Fibroblast of the aortic adventitia (primary cell): ENCODE results near the gene VWA2. TPM values are rescaled to one million over a fixed set of nuclear protein-coding genes. Genes with fewer than 3 reads are reported as not detected.

ENCODE experiments used
- DNase-seq: peaks from one replicate; pipeline ENCODE4 v3.0.0-alpha.2; 2010; ENCODE audit warnings: low read depth
- H3K4me3 ChIP-seq: 2 replicates; pipeline ENCODE4 v1.5.1; 2011; ENCODE audit warnings: low read depth, mild to moderate bottlenecking, control low read depth, low read length, moderate library complexity
- total RNA-seq: library from RNA; depleted of rRNA; stranded (reverse); fragments of >200 nt; gene quantifications from 2 replicates; pipeline ENCODE4 v1.2.3, GENCODE V29; 2012; ENCODE audit warnings: low replicate concordance
- TF ChIP-seq, protein P1 (sequence below): IDR thresholded peaks from 2 replicates; pipeline ENCODE4 v1.5.1; 2011; ENCODE audit warnings: mild to moderate bottlenecking, low read length, control low read depth, inconsistent platforms; ENCODE audit not compliant: insufficient read depth

VWA2 gene
- total RNA-seq, 1 donor = 0.09 TPM

- no peak for DNase-seq
- no peak overlapping the region for H3K4me3 ChIP-seq
- TF ChIP-seq, protein P1, sequence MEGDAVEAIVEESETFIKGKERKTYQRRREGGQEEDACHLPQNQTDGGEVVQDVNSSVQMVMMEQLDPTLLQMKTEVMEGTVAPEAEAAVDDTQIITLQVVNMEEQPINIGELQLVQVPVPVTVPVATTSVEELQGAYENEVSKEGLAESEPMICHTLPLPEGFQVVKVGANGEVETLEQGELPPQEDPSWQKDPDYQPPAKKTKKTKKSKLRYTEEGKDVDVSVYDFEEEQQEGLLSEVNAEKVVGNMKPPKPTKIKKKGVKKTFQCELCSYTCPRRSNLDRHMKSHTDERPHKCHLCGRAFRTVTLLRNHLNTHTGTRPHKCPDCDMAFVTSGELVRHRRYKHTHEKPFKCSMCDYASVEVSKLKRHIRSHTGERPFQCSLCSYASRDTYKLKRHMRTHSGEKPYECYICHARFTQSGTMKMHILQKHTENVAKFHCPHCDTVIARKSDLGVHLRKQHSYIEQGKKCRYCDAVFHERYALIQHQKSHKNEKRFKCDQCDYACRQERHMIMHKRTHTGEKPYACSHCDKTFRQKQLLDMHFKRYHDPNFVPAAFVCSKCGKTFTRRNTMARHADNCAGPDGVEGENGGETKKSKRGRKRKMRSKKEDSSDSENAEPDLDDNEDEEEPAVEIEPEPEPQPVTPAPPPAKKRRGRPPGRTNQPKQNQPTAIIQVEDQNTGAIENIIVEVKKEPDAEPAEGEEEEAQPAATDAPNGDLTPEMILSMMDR = no peak
Observed at GRCh38 chr10:114334301-114334700, 95.2 kb downstream of the VWA2 start.

DNA sequence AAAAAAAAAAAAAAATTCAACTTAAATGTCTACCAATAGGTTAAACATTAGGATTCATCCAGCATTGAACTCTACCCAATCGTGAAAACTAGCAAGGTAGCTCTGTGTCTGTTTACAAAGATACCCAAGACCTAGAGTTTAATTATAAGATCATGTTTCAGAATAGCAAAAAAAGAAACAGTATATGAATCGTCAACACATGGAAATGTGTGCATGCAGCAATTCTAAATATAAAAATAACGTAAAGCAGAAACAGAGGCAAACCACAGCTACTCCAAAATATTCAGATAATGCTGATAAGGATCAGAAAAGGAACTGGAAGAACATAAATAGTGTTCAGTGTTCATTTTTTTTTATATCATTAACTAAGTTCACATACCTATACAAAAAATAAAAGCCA, 96.6 kb downstream of the VWA2 start:
- H3K4me3 ChIP-seq = no peak overlapping the region
- TF ChIP-seq, protein P1 = no peak
- no peak for DNase-seq

- TF ChIP-seq, protein P1 = no peak
- no peak for DNase-seq
- H3K4me3 ChIP-seq = no peak overlapping the region
Observed at GRCh38 chr10:114336823-114337509, 97.9 kb downstream of the VWA2 start.

DNA sequence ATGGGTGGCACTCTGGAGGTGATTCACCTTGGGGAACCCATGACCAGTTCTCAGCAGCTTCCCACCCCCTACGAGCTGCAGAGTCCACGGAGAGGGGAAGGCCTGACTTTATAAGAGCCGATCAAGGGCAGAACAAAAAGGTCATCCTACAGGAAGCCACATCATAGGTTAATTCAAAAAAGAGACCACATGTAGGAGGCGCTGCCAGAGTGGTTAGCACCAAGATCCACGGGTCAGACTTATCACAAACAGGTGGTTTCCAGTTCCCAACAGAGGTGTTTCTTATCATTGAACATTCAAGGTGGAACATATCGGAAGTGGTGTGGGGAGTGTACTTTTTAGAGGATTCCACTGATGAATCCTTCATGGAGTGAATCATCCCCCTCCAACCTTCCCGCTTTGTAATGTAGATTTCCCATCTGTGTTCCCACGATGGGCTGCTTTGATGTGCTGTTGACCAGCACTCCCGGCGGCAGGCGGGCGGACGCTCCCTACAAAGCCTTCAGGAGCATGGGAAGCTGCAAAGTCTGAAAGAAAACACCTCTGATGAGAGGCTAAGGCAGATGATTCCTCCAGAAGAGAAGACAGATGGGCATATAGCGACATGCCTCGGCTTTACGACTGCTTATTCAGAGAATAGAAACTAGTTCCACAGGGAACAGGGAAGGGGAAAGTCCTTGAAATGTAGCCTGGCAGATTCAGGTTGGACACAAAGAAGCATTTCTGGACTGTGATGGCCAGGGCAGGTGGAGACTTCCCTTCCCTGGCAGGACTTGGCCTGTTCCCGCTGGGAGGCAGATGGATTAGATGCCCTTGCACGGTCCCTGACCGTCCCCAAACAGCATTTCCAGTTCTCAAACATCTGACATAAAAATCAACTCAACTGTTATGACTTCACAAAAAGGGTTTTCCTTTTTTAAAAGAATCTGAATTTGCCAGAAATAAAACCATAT, 98.7 kb downstream of the VWA2 start:
- no peak overlapping the region for H3K4me3 ChIP-seq
- TF ChIP-seq, protein P1 = no peak
- DNase-seq = no peak

GRCh38 chr10:114340816-114341215, 101.8 kb downstream of the VWA2 start:
- H3K4me3 ChIP-seq = no peak overlapping the region
- TF ChIP-seq, protein P1 = no peak
- no peak for DNase-seq

Other genes starting within 250 kb of the VWA2 start
- gene ADRB1, start 195.4 kb upstream of the VWA2 start, total RNA-seq = not detected in 2 replicates
- 14.6 and 28.9 TPM in 2 replicates for gene CCDC186, start 65.1 kb upstream of the VWA2 start, total RNA-seq
- gene TDRD1, start 59.9 kb upstream of the VWA2 start, total RNA-seq = 0.25 and 0.45 TPM in 2 replicates
- gene AFAP1L2, start 165.2 kb downstream of the VWA2 start, total RNA-seq = 0.18 TPM in 1 of 2 replicates, not detected in the other